Measurements from ENCODE around the gene SYPL2. TPM values are rescaled to one million over a fixed set of nuclear protein-coding genes. Genes with fewer than 3 reads are reported as not detected.

SYPL2 gene
- total and polyA plus RNA-seq, 4 donors: 0.31 to 1.4 (median 1.0) TPM

DNA sequence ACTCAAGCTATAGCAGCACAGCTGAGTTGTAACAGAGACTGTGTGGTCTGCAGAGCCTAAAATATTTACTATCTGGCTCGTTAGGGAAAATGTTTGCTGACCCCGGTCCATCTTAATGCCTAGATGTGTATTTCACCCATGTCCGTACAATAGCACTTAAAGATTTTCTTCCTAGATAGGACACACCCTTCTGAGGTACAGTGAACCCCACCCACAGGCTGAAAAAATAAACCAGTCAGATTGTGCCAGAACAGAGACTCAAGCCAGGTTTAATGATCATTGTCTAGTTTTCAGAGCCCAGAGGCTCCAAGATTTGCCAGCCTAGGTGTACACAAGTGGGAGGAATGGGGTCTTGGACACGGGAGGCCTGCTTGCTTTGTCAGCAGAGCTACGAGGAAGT is 37.6 kb downstream of the SYPL2 start:
- H3K27me3 ChIP-seq (ENCODE audit: control insufficient read depth in 3 of 3, insufficient read depth in 3 of 3, low read length in 2 of 3): no peaks in the 10 kb centered on the region
- peaks cover 0 to 8% (median 2%) of the 10 kb centered on the region in 4 donors for H3K36me3 ChIP-seq (ENCODE audit: control insufficient read depth in 4 of 4, insufficient read depth in 4 of 4, low read length in 4 of 4)
- TF ChIP-seq, protein P1, sequence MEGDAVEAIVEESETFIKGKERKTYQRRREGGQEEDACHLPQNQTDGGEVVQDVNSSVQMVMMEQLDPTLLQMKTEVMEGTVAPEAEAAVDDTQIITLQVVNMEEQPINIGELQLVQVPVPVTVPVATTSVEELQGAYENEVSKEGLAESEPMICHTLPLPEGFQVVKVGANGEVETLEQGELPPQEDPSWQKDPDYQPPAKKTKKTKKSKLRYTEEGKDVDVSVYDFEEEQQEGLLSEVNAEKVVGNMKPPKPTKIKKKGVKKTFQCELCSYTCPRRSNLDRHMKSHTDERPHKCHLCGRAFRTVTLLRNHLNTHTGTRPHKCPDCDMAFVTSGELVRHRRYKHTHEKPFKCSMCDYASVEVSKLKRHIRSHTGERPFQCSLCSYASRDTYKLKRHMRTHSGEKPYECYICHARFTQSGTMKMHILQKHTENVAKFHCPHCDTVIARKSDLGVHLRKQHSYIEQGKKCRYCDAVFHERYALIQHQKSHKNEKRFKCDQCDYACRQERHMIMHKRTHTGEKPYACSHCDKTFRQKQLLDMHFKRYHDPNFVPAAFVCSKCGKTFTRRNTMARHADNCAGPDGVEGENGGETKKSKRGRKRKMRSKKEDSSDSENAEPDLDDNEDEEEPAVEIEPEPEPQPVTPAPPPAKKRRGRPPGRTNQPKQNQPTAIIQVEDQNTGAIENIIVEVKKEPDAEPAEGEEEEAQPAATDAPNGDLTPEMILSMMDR (IDR thresholded peaks at IDR 0.05; ENCODE audit: control extremely low read depth, extremely low read depth): no peak
- H3K27ac ChIP-seq (ENCODE audit: low read depth in 1 of 2, low read length in 1 of 2): no peak overlapping the region
- H3K4me3 ChIP-seq: no peak overlapping the region
- H3K9me3 ChIP-seq (ENCODE audit: control insufficient read depth in 4 of 4, insufficient read depth in 3 of 4, low read length in 3 of 4): no peaks in the 10 kb centered on the region
- WGBS, 2 donors: 54 to 74% methylated on average over 5 of the region's 5 CpGs
- ATAC-seq (ENCODE audit: insufficient read depth, low FRiP score) (no peak), DNase-seq (no peak)
- H3K4me1 ChIP-seq (ENCODE audit: control insufficient read depth in 5 of 5, insufficient read depth in 5 of 5, low read length in 5 of 5): peaks cover 0 to 21% (median 0%) of the 10 kb centered on the region in 5 donors
- no peak overlapping the region for H3K9ac ChIP-seq (ENCODE audit: insufficient read depth in 1 of 2, low read length in 2 of 2)

- 89 to 94% methylated on average over 1 of the region's 1 CpG for WGBS, 2 donors
- H3K27me3 ChIP-seq (ENCODE audit: control insufficient read depth in 3 of 3, insufficient read depth in 3 of 3, low read length in 2 of 3): no peaks in the 10 kb centered on the region
- H3K9ac ChIP-seq (ENCODE audit: insufficient read depth in 1 of 2, low read length in 2 of 2): no peak overlapping the region
- no peaks in the 10 kb centered on the region for H3K9me3 ChIP-seq (ENCODE audit: control insufficient read depth in 4 of 4, insufficient read depth in 3 of 4, low read length in 3 of 4)
- ATAC-seq (ENCODE audit: insufficient read depth, low FRiP score) (no peak), DNase-seq (no peak)
- peaks cover 0 to 8% (median 2%) of the 10 kb centered on the region in 4 donors for H3K36me3 ChIP-seq (ENCODE audit: control insufficient read depth in 4 of 4, insufficient read depth in 4 of 4, low read length in 4 of 4)
- H3K4me1 ChIP-seq (ENCODE audit: control insufficient read depth in 5 of 5, insufficient read depth in 5 of 5, low read length in 5 of 5): peaks cover 0 to 24% (median 2%) of the 10 kb centered on the region in 5 donors
- H3K4me3 ChIP-seq: no peak overlapping the region
- TF ChIP-seq, protein P1 (IDR thresholded peaks at IDR 0.05; ENCODE audit: control extremely low read depth, extremely low read depth): no peak
- no peak overlapping the region for H3K27ac ChIP-seq (ENCODE audit: low read depth in 1 of 2, low read length in 1 of 2)
Measured at GRCh38 chr1:109504974-109505373, 38.6 kb downstream of the SYPL2 start.

GRCh38 chr1:109508001-109508872 is 41.9 kb downstream of the SYPL2 start:
- peaks cover 0 to 19% (median 10%) of the 10 kb centered on the region in 5 donors for H3K4me1 ChIP-seq (ENCODE audit: control insufficient read depth in 5 of 5, insufficient read depth in 5 of 5, low read length in 5 of 5)
- no peaks in the 10 kb centered on the region for H3K27me3 ChIP-seq (ENCODE audit: control insufficient read depth in 3 of 3, insufficient read depth in 3 of 3, low read length in 2 of 3)
- TF ChIP-seq, protein P1 (IDR thresholded peaks at IDR 0.05; ENCODE audit: control extremely low read depth, extremely low read depth): no peak
- H3K9ac ChIP-seq (ENCODE audit: insufficient read depth in 1 of 2, low read length in 2 of 2): no peak overlapping the region
- no peak overlapping the region for H3K4me3 ChIP-seq
- no peak overlapping the region for H3K27ac ChIP-seq (ENCODE audit: low read depth in 1 of 2, low read length in 1 of 2)
- WGBS, 2 donors: 91 to 94% methylated on average over 25 of the region's 25 CpGs
- no peaks in the 10 kb centered on the region for H3K9me3 ChIP-seq (ENCODE audit: control insufficient read depth in 4 of 4, insufficient read depth in 3 of 4, low read length in 3 of 4)
- H3K36me3 ChIP-seq (ENCODE audit: control insufficient read depth in 4 of 4, insufficient read depth in 4 of 4, low read length in 4 of 4): peaks cover 0 to 4% (median 0%) of the 10 kb centered on the region in 4 donors
- no peak for ATAC-seq (ENCODE audit: insufficient read depth, low FRiP score)
- DNase-seq: no peak
